GM19463 (cell line): ENCODE data around the gene MAD1L1.

Experiments used
- ATAC-seq: cut with Tn5 transposase; IDR thresholded peaks from one replicate; pipeline ENCODE4 v1.9.1; 2021; ENCODE audit warnings: mild to moderate bottlenecking, moderate library complexity; ENCODE audit not compliant: unreplicated experiment

MAD1L1 gene

DNA sequence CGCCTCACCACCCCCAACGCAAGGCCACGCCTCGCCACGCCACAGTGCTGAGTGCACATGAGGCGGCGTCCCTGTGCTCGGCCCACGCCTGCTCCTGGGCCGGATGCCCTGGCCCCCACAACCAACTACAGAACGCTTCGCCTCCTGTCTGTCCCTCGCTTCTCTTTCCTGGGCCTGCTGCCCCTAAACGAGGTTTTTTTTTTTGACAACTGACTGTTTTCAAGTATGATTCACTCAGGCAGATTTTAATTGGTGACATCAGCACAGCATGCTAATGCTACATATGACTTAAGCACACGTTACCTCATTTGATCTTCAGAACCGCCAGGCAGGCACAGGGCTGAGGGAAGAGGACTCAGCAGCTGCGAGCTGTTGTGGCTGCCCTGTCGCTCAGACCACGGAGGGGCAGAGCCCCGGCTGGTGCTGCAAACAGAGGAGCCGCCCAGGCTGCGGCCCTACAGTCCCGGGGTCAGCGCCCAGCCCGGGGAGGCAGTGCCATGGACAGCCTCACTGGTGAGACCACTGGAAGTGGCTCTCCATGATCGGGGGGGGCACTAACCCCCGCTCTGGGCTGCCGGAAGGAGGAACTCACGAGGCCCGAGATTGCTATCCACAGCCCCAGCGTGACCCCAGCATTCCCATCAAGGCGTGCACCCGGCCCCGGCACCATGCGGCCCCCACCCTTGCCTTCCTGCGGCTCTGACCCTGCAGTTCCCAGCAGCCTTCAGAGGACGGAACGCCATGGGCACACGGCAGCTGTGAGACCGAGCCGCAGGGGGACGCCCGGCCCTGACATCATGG, 212.8 kb downstream of the MAD1L1 start:
- ATAC-seq = peak; percentile 88

DNA sequence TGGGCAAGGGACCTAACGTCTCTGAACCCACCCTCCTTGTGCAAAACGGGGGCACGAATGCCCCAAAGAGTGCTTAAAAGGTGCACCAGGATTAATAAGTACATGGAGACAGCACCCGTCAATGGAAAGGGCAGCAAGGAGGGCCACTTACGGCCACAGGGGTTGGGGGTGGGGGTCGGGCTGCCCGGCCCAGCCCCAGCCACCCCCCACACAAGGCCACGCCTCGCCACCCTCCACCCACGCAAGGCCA, 213.4 kb downstream of the MAD1L1 start:
- ATAC-seq = no peak

DNA sequence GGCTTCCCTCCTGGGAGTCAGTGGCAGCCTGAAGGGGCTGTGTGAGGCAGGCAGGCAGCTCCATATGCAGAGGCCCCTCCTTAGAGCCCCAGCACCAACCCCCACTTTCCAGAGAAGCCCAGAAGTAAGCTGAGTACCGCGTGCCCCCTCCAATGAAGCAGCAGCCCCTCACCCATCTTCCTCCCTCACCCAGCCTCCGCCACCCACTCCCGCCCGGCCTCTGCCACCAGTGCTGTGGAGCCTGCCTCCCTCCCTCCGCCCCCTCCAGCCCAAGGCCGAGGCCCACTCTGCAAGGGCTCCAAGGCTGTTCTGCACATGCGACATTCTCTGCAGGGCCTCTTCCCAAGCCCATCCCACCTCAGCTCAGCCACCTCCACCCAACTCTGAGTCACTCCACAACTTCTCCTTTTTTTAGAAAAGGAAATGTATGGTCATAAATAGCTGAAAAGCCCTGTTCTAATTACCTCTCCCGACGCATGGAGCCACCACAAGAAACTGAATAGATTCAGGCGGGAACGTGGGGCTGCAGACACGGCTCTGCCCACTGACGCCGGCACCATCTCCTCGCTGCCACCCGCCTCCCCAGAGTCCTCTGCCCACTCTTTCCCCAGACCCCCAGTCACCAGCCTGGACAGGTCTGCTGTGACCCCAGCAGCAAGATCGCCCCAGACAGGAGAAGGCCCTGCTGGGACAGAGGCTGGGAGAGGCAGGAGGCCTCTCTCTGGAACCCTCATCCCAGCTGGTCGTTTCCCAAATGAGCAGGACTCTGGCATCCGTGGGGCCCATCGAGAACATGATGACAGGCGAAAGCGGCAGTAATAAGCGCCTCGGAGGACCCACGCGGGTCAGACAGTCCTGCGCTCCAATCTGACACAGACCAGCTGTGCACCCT, 213.9 kb downstream of the MAD1L1 start:
- no peak for ATAC-seq

DNA sequence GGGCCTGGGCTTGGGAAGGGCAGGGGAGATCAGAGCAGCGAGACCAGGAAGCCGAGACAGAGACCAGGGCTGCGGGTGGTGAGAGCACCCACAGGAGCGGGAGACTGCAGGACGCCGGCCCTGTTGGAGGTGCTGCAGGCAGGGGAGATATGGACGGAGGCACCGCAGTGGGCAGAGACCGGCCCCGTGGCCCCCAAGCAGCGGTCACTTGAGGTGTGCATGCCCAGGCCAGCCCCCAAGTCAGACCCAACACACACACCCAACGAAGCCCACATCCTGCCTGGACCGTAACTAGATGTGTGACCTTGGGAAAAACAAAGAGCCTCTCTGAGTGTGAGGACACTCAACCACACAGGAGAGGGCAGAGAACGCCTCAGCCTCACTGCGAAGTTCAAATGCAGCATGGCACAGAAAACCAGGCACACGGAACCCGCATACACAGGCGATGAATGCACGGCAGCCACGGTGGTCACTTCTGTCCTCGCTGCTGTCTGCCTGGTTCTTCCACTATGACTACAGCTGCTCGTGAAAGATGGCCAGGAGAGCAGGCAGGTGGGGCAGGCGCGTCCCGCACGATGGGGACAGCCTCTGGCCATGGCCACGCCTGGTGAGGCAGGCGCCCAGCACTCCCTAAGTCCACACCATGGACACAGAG, 214.7 kb downstream of the MAD1L1 start:
- no peak for ATAC-seq

DNA sequence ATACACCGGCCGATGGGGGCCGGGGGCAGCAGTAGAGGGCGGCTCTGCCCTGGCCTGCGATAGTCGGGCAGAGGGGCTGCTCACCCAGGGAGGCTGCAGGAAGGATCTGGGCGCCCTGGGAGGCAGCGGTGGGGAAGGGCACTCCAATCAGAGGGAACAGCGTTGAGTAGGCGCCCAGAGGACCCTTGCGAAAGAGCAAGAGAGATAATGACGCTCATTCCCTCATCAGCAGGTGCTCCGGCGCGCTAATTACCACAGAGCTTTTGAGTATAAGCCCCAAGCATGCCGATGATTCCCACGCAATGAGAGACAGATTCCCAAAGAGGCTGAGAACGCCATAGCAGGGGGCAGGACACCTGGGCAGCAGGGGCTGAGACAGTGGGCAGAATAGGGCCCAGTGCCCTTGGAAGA, 215.3 kb downstream of the MAD1L1 start:
- no peak for ATAC-seq

DNA sequence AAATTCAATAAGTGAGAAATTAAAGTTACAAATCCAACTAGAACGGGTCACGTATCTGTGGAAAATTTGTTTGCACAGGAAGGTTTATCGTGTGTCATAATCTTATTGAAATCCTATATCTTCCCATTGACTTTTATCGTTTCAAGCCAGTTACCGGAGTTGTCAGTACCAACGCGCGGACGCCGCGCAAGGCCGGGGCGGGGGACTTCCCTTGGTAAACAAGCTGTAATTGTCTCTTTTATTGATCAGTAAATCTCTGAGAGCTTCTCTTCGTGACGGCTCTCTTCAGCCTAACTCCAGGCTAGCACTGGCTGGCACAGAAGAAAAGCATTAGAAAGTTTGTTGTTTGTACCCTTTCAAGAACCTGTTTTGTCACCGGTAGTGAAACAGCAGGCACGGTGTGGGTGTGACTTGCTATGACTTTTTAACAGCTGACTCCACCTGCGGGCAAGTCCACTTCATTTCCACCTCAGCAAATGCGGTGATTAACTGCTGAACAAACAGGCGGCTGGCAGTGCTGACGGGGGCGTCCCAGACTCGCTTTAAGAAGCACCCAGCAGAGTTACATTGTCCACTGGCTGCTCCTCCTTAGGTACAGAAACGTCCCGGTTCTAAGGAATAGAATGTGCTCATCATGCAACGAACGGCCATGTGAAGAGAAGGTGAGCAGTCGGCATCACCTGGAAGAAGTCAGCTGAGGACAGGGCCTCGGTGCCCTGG, 215.8 kb downstream of the MAD1L1 start:
- ATAC-seq = no peak

DNA sequence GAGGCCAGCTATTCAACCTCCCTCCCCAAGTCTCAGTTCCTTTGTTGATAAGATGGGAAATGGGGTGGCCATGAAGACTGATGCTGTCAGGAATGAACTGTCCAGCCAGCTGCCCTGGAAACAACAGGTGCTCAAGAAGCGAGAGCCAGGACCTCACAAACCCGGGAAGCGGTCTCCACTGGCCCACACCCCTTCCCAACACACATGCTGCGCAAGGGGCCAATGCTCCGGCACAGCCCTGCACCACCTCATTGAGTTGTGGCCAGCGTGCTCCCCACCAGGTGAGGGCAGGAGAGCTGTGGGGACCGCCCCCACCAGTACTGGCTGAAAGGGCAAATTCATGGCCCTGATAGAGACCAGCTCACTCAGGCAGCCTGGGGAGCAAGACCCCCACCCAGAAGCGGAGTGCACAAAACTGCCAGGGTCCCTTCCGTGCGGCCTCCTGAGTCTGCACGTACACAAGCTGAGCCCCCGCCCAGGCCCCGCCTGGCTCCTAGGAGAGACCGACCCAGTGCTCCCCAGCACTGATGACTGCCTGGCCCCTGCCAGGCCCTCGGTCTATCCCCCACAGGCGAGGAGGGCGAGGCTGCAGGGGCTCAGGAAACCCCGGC, 216.6 kb downstream of the MAD1L1 start:
- ATAC-seq = no peak

DNA sequence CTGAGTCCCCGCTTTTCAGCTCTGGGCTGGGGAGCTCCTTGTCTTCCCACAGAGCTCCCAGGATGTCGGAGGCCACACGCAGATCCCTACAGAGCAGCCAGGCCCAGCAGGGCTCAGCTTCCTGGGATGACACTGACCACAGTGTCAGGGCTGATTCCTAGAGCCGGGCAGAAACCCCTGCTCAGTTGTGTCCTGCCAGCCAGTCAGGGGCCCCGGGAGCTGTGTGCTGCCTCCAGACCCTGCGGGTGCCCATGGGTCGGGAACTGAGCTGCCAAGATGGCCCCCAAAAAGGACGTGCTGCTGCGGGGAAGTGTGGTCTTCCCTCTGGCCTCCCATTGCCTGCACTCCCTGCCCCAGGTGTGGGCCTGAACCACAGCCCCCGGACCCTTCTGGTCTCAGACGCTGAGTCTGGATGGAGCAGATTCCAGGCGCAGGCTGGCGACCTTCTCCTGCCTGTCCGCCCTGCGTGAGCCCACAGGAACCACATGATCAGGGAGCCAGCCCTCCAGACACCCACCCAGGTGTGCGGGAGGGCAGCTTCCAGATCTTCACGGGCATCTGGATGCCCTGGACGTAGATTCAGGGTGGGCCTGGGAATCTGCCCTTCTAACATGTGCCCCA, 217.4 kb downstream of the MAD1L1 start:
- ATAC-seq = no peak

DNA sequence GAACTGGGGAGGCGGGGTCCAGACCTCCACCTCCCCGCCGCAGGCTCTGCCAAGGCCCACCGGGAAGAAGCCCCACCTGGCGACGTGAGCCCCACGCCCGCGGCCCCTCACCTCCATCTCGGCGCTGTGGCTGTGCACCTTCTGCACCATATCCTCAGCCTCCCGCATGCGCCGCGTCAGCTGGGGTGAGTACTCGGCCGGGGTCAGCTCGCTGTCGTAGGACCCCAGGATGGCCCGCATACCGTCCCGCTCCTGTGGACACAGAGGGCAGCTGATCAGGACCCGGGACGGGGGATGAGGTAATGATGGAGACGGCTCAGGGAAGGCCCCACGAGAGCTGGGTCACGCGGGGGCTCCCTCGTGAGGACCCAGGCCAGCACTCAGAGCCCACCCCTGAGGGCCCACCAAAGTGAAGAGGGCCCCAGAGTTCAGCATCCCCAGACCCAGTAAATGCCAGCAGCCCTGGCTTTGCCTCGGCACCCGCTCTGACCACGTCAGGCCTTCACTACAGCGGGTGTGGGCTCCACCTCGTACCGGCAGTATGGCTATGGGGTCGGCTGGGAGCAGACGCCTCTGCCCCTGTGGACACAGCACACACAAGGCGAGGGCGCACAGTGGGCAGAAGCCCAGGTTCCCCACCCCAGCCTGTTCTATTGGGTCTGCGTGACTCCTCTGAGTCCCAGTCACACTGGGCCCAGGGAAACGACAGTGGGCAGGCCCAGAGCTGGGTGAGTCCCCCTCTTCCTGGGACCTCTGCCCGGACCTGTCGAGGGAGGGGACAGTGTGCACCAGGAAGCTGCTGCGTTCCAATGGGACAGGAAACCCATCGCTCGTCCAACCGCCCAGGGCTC, 218.1 kb downstream of the MAD1L1 start:
- ATAC-seq = no peak

DNA sequence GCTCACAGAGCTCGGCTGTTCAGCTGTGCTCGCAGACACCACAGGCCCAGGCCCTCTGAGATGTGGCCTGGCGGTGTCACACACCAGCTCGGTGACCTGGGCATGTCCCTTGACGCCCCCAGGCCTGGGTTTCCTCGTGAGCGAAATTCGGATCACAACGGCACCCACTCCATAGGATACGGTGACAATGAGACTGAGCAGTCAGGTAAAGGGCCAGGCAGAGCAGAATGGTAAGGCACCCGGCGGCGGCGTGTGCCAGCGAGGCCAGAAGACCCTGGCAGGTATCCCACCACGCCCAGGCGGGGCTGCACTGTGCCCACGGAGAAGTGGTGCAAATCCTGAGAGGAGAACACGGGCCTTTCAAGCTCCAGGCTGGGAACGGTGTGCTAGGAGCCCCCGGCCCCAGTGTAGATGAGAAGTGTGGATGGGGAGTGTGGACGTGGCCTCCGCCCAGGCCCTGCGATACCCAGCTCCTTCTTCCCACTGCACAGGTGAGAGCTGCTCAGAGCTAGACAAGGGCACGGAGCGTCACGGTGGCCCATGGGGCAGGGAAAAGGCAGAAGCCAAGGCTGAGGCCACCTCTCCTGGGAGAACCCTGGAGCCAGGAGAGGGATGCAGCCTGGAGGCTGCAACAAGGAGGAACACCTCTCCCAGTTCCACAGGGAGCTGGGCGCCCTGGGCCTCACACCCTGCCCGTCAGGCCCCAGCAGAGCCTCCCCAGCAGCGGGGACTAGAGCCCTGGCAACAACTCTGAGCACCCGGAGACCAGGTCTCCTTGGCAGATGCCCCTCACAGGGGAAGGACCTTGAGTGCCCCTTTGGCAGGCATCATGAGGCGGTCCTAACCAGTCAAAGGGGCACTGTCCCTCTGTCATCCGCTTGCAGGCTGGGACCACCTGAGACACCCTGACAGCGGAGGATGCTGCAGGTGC, 219.1 kb downstream of the MAD1L1 start:
- no peak for ATAC-seq

DNA sequence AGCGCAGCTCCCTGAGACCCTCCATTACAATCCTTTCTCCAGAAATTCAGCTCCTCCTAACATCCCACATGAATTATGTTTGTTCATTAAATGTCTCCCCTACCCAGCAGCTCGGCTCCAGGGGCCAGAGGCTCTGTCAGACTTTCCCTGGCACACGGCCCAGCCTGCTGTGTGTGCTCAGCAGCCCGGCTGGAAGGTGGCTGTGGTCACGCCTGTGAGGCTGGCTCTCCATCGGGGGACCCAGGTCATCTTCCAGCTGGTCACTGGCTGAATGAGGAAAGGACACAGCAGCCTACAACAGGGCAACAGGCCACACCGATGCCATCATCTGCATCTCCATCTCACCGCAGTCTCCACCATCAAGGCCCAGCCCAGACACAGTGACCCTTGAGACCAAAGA, 219.8 kb downstream of the MAD1L1 start:
- no peak for ATAC-seq

DNA sequence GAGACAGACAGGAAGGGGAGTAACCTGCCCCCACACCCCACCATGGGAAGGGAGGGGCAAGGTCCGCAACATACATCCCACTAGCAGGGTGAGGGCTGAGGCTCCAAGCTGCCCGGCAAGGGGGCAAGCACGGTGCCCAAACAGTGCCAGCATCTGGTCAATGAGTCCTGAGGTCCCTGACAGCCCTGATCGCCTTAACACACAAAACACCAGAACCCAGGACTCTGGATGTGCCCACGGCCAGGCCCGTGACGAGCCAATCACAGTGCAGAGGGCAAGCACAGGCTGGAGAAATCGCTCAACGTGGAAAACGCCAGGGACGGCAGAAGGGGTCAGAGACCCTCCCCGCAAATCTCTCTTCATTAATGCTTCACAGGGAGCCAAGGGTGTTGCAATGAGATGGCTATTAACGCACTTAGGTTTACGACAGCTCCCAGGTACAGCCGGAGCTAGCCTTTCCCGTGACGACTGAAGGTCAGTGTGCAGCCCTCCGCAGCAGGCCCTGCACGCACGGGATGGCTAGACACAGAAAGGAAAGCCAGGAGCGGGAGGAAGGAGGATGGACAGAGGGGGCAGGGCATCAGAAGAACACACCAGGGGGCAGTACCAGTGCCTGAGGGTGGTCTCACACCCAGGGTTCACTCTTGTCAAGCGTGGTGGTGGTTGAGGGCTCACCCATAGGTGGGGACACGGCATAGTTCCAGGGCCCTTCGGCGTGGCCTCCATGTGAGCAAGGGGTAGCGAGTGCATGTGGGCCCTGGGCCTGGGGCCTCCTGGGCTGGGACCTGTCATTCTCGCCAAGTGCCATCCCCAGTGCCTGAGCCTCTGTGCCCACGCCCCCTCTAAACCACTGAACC, 220.5 kb downstream of the MAD1L1 start:
- no peak for ATAC-seq

DNA sequence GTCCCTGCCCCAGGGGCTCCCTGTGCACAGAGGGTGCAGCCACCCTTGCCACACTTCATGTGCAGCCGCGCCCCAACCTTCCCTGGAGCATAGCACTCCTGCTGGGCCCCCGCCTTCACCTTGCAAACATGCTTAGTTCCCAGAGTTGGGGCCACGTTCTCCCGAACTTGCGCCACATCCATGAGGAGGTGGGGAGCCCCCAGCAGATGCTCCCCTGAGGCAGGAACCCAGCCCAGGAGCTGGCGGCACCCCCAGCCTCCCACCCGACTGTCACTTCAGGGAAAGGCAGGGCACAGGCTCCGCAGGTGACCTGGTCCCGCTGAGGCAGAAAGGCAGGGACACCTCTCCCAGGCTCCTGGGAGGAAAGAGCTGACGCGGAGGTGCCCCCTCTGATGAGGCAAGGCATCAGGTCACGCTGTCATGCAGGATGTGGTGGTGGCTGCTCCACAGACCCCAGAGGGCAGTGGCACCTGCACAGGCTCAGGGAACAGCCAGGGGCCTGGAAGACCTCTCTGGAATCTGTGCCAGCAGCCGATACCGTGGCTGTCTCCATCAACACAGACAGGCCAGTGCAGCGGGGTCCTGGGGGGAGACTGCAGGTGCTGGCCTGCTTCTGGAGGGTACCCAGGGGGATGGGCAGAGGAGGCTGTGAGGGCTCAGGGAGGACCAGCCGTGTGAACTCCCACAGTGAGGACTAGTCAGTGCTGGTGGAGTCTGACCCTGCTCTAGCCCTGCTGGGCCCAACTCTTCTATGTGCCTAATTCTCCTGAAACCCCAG, 221.3 kb downstream of the MAD1L1 start:
- ATAC-seq = no peak

DNA sequence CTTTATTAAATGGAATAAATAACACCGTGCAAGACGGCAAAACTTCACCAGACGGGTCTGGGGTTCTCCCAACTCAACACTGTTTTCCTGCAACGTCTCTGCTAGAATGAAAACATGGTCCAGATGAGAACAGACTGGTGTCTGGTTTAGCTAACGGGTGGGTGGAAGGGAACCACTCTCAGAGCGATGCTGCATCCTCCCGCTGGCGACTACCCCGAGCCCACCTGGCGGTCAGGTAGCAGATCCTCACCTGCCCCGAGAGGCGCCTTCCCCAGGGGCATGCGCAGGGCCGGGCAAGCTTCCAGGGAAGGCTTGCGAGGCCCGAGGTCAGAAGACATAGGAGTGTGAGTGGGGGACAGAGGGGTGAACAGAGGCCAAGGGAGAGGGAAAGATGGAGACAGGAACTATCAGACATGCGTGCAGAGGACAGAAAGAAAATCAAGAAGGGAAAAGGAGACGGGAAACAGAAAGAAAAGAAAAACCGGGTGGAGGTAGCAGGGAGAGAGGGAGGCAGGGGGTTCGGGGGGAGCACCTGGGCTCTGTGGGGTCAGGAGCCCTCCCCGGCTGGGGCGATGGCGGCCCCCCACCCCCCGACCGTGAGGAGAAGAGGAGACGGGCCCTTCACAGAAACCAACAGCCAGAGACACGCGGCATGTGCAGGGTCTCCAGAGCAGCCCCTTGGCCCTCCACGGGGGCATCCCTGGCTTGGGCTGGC, 222.0 kb downstream of the MAD1L1 start:
- no peak for ATAC-seq

DNA sequence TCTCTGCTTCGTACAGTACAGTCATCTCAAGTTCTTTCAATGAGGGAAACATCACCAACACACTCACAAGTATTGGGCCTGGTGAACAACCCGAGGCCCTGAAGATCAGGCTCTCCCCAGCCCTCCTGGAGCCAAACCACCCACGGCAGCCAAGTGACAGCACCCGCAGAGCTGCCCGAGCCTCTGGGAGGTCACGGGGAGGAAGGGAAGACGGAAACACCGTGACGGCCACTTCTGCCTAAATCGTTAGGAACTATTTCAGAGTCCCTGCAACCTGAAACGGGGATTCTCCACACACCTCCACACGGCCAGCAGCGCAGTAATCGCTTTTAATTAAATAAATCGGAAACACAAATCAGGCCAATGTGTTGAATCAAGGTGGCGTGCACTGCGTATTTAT, 222.6 kb downstream of the MAD1L1 start:
- ATAC-seq = no peak

DNA sequence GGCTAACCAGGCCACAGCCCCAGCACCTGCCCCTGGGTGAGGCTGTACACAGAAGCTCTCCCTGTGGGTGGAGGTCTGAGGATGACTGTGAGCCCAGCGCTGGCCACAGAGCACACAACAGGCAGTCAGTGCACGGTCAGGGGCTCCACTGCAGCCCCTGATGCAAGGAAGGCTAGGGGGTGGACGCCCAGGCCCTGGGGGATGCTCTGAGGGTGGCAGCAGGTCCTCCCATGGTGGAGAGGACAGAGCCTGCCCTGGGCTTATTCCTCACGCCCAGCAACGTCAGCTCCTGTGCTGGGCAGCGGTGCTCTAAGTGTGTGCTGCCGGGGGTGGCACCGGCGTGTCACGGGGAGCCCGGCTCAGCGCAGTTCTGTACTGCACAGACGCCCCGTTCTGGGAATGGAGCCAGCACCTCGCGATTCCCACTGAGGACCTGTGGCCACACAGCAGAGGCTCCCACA, 223.2 kb downstream of the MAD1L1 start:
- ATAC-seq = no peak
